ENCODE measurements around the gene CR1L.

Gene CR1L

GRCh38 chr1:207740207-207740606 lies 95.3 kb downstream of the CR1L start (continued):
- TF ChIP-seq ZFP30 (CRISPR knock-in tag; IDR thresholded peaks at IDR 0.05) = no peak
- TF ChIP-seq PPARA (CRISPR knock-in tag; IDR thresholded peaks at IDR 0.05; ENCODE audit: borderline replicate concordance) = no peak
- no peak for TF ChIP-seq GLIS3 (CRISPR knock-in tag; IDR thresholded peaks at IDR 0.05)
- TF ChIP-seq TOX (CRISPR knock-in tag; IDR thresholded peaks at IDR 0.05; ENCODE audit: borderline replicate concordance) = no peak

GRCh38 chr1:207742850-207743555 lies 98.1 kb downstream of the CR1L start:
- no peak for TF ChIP-seq CSRNP3 (CRISPR knock-in tag; IDR thresholded peaks at IDR 0.05)
- ATAC-seq = no peak

- ATAC-seq = no peak
- no peak for TF ChIP-seq BACH2 (CRISPR knock-in tag; IDR thresholded peaks at IDR 0.05; ENCODE audit: borderline replicate concordance)
- no peak for TF ChIP-seq GLIS3 (CRISPR knock-in tag; IDR thresholded peaks at IDR 0.05)
- no peak for TF ChIP-seq ARNTL (CRISPR knock-in tag; IDR thresholded peaks at IDR 0.05; ENCODE audit: borderline replicate concordance, low read depth)
- no peak for TF ChIP-seq TOX (CRISPR knock-in tag; IDR thresholded peaks at IDR 0.05; ENCODE audit: borderline replicate concordance)
- TF ChIP-seq SNAI2 (CRISPR knock-in tag; IDR thresholded peaks at IDR 0.05) = no peak
- no peak for TF ChIP-seq RARB (CRISPR knock-in tag; IDR thresholded peaks at IDR 0.05)
- TF ChIP-seq CSDC2 (CRISPR knock-in tag; IDR thresholded peaks at IDR 0.05) = no peak
- TF ChIP-seq CSRNP3 (CRISPR knock-in tag; IDR thresholded peaks at IDR 0.05) = no peak
- no peak for TF ChIP-seq ISL1 (CRISPR knock-in tag; IDR thresholded peaks at IDR 0.05)
- TF ChIP-seq OSR1 (CRISPR knock-in tag; IDR thresholded peaks at IDR 0.05) = no peak
- TF ChIP-seq ZNF8 (CRISPR knock-in tag; IDR thresholded peaks at IDR 0.05) = no peak
- no peak for TF ChIP-seq ZNF565 (CRISPR knock-in tag; conservative IDR thresholded peaks at IDR 0.05; ENCODE audit: low read depth)
- TF ChIP-seq TCF4 (CRISPR knock-in tag; IDR thresholded peaks at IDR 0.05; ENCODE audit: borderline replicate concordance) = no peak
- TF ChIP-seq PPARA (CRISPR knock-in tag; IDR thresholded peaks at IDR 0.05; ENCODE audit: borderline replicate concordance) = no peak
- no peak for TF ChIP-seq ESRRG (CRISPR knock-in tag; IDR thresholded peaks at IDR 0.05)
- no peak for TF ChIP-seq ZFP30 (CRISPR knock-in tag; IDR thresholded peaks at IDR 0.05)
These were observed 99.1 kb downstream of the CR1L start for GRCh38 chr1:207744000-207744534.

GRCh38 chr1:207745285-207745684 lies 100.4 kb downstream of the CR1L start:
- no peak for ATAC-seq
- TF ChIP-seq OSR1 (CRISPR knock-in tag; IDR thresholded peaks at IDR 0.05) (no peak), ARNTL (CRISPR knock-in tag; IDR thresholded peaks at IDR 0.05; ENCODE audit: borderline replicate concordance, low read depth) (no peak), TOX (CRISPR knock-in tag; IDR thresholded peaks at IDR 0.05; ENCODE audit: borderline replicate concordance) (peak; percentile 61; the same call in 1 of the 2 replicates), ZC3H10 (CRISPR knock-in tag; IDR thresholded peaks at IDR 0.05) (peak; percentile 51; the same call in 1 of the 2 replicates)

- ATAC-seq = no peak
These were observed 101.2 kb downstream of the CR1L start for GRCh38 chr1:207745839-207746767.

GRCh38 chr1:207747627-207748492 lies 102.9 kb downstream of the CR1L start:
- ATAC-seq = no peak

More at GRCh38 chr1:207745839-207746767, 101.2 kb downstream of the CR1L start:
- TF ChIP-seq ZC3H10 (CRISPR knock-in tag; IDR thresholded peaks at IDR 0.05) (0 out of 2 replicates have a peak, but pooled peaks have one; percentile 10), GLIS3 (CRISPR knock-in tag; IDR thresholded peaks at IDR 0.05) (no peak)

More at GRCh38 chr1:207747627-207748492, 102.9 kb downstream of the CR1L start:
- no peak for TF ChIP-seq CSRNP3 (CRISPR knock-in tag; IDR thresholded peaks at IDR 0.05)
- no peak for TF ChIP-seq ZC3H10 (CRISPR knock-in tag; IDR thresholded peaks at IDR 0.05)
- no peak for TF ChIP-seq PATZ1 (CRISPR knock-in tag; IDR thresholded peaks at IDR 0.05; ENCODE audit: borderline replicate concordance)
- no peak for TF ChIP-seq ZNF565 (CRISPR knock-in tag; conservative IDR thresholded peaks at IDR 0.05; ENCODE audit: low read depth)

All from SK-N-SH treated with all-trans-retinoic acid at 6 μM for 48 hours (cell line).